ENCODE measurements around the gene CD46.

- no peak for TF ChIP-seq CTCF (IDR thresholded peaks at IDR 0.05 in 2 of 3, conservative IDR thresholded peaks at IDR 0.05 in 1 of 3; ENCODE audit: control insufficient read depth in 2 of 3, extremely low read depth in 1 of 3, insufficient read depth in 1 of 3, low read depth in 3 of 3, low read length in 3 of 3)
- TF ChIP-seq EP300 (IDR thresholded peaks at IDR 0.05; ENCODE audit: borderline replicate concordance in 1 of 2, control insufficient read depth in 1 of 2, low read depth in 2 of 2, low read length in 2 of 2): no peak
Measured at GRCh38 chr1:207818971-207819451, 67.2 kb downstream of the CD46 start.
